Spleen (tissue), 11 donors: ENCODE data around the gene PARP14. TPM values are rescaled to one million over a fixed set of nuclear protein-coding genes. Genes with fewer than 3 reads are reported as not detected.

Source experiments
- DNase-seq: peaks from one replicate; pipeline ENCODE4 v3.0.0-alpha.2; 2020
- H3K27ac ChIP-seq, 8 donors: fragments of 200-600 bp; sonication (generic) in 7 of 8; 1 replicate in 4 of 8; 2 replicates in 4 of 8; pipeline versions ENCODE4 v1.5.0 to v1.8.0; 2016 to 2021; ENCODE audit warnings: inconsistent platforms in 4 of 8, mild to moderate bottlenecking in 4 of 8, moderate library complexity in 1 of 8
- H3K27me3 ChIP-seq, 7 donors: fragments of 200-600 bp; sonication (generic) in 6 of 7; replicated peaks in 1 of 7; 1 replicate in 4 of 7; 2 replicates in 3 of 7; pipeline versions ENCODE4 v1.5.0 to v1.8.0; 2016 to 2021; ENCODE audit warnings: inconsistent platforms in 3 of 7, mild to moderate bottlenecking in 1 of 7
- H3K36me3 ChIP-seq, 6 donors: fragments of 200-600 bp; sonication (generic) in 5 of 6; 1 replicate in 4 of 6; 2 replicates in 2 of 6; pipeline versions ENCODE4 v1.5.0 to v1.8.0; 2016 to 2021; ENCODE audit warnings: inconsistent platforms in 2 of 6
- H3K4me1 ChIP-seq, 6 donors: fragments of 200-600 bp; sonication (generic) in 5 of 6; 1 replicate in 3 of 6; 2 replicates in 3 of 6; pipeline versions ENCODE4 v1.5.0 to v1.8.0; 2016 to 2021; ENCODE audit warnings: inconsistent platforms in 3 of 6
- H3K4me3 ChIP-seq, 8 donors: fragments of 200-600 bp; sonication (generic) in 7 of 8; 1 replicate in 4 of 8; 2 replicates in 4 of 8; pipeline versions ENCODE4 v1.5.0 to v1.8.0; 2016 to 2021; ENCODE audit warnings: inconsistent platforms in 4 of 8, mild to moderate bottlenecking in 4 of 8, moderate library complexity in 2 of 8
- H3K9me3 ChIP-seq, 8 donors: fragments of 200-600 bp; sonication (generic) in 7 of 8; 1 replicate in 4 of 8; 2 replicates in 4 of 8; pipeline versions ENCODE4 v1.5.0 to v1.8.0; 2016 to 2021; ENCODE audit warnings: inconsistent platforms in 4 of 8
- POLR2A ChIP-seq, 3 donors: fragments of 450-650 bp; IDR thresholded peaks; one replicate each; pipeline ENCODE4 v1.5.1; 2017; ENCODE audit warnings: antibody characterized with exemption in 3 of 3, mild to moderate bottlenecking in 1 of 3
- POLR2AphosphoS5 ChIP-seq, 3 donors: sonication (generic); formaldehyde crosslinking; IDR thresholded peaks; one replicate each; pipeline ENCODE4 v1.5.1; 2017; ENCODE audit warnings: antibody characterized with exemption in 3 of 3
- WGBS, 5 donors: extraction: QIAGEN DNeasy Blood & Tissue Kit in 3 of 5; methylation state at CpG; one replicate each; pipeline versions ENCODE4 v1.1.5 to v1.1.7; 2013 to 2018; 5-methylcytosine and 5-hydroxymethylcytosine counted together
- intact Hi-C: fragments of 100-400 bp; cut with DNase I; formaldehyde crosslinking; loops from one replicate; pipeline ENCODE4 v1.15.0; 2023; ENCODE audit warnings: low total_unique reads
- polyA plus RNA-seq, 3 donors: library from polyadenylated mRNA; stranded (reverse); fragments of 200-250 nt; gene quantifications; one replicate each; pipeline ENCODE4 v1.2.1, GENCODE V29; 2013
- total RNA-seq, 7 donors: library from RNA; depleted of rRNA in 3 of 7; stranded (reverse); fragments of >200 nt in 3 of 7; fragmentation: NEBNext Ultra II Directional in 4 of 7; extraction: Animal tissue kit (Norgen Biotek cat#: 25700) in 4 of 7; gene quantifications; one replicate each; pipeline versions ENCODE4 v1.1.0 to v1.2.1, GENCODE V29; 2016 to 2021
- TF ChIP-seq, protein P1 (sequence below), 11 experiments: fragments of 200-600 bp in 7 of 11; fragments of 450-650 bp in 4 of 11; sonication (generic) in 4 of 11; IDR thresholded peaks in 8 of 11; conservative IDR thresholded peaks in 3 of 11; 1 replicate in 7 of 11; 2 replicates in 4 of 11; pipeline versions ENCODE4 v1.4.0 to v1.8.0; 2016 to 2021; ENCODE audit warnings: antibody characterized with exemption in 11 of 11, inconsistent platforms in 4 of 11, mild to moderate bottlenecking in 1 of 11
- donor health status: healthy with polysubstance abuse.
- donor health status: DM: no; HTN: no; CAD: no; lungs with moderate emphysema.
- donor health status: DM: no; HTN: no; CAD: no.
- donor health status: Bipolar disorder and iron deficiency.
- donor health status: healthy.
- donor health status: DM: no; HTN: no; CAD: no.
- donor health status: DM: yes; HTN: yes; CAD: no.

Gene PARP14
- total and polyA plus RNA-seq, 10 donors = 17.4 to 187 (median 153) TPM

DNA sequence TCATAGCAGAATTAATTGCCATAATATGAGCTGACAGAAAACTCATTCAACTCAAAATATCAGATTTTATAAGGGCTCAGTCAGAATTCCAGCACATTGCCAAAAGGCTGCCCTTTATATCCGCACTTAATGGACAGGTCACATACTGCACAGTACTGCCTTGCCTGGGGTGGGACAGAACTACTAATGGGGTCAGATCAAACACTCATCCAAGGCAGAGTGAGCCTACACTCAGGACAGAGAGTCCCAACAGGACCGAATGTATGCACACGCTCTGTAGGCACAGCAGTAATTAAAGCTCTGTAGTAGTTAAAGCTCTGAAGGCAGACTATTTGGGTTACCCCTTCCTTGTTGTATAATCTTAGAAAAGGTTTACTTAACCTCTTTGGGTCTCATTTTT lies 85.8 kb downstream of the PARP14 start:
- Histone ChIP-seq H3K4me1 (peaks cover 0 to 74% (median 14%) of the 10 kb centered on the region in 6 donors), H3K27ac (peak overlapping the region in 4 of 8 donors; percentile 72 to 88 (median 87))
- WGBS, 5 donors = 93 to 97% (median 95%) methylated on average over 3 of the region's 3 CpGs

DNA sequence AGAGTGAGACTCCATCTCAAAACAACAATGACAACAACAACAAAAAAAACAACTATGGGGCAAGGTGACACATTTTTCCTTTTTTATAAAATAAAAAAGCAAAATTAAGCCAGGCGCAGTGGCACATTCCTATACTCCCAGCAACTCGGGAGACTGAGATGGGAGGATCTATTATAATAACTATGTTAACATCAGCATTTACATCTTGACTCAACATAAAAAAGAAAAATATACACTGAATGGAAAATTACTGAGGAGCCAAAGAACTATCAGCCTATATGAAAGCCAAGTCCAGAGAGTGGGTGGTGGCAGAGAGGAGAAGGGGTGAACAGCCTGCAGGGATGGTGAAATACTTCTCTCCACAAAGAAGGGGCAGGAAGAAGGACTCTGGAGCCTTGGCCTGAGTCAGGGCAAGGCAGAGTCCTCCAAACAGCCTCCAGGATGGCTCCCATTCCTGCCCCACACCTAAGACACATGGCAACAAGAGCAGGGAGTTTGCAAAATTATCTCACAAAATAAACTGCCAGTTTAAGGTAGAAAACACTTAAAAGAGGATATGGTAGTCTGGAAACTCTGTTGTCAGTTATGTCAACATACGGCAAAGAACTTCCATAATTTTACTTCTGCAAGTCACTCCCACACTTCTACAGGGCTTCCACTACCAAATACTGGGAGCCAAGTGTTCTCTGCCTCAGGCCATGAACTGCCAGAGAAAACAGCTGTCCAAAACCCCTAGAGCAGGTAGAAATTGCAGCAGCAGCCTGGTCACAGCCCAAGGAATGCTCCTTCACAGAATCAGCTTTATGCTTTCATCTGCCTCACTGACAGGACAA lies 87.1 kb downstream of the PARP14 start:
- no peaks in the 10 kb centered on the region for H3K9me3 ChIP-seq
- no peaks in the 10 kb centered on the region for H3K27me3 ChIP-seq
- no peak for TF ChIP-seq POLR2A (IDR thresholded peaks at IDR 0.05)
- TF ChIP-seq, protein P1, sequence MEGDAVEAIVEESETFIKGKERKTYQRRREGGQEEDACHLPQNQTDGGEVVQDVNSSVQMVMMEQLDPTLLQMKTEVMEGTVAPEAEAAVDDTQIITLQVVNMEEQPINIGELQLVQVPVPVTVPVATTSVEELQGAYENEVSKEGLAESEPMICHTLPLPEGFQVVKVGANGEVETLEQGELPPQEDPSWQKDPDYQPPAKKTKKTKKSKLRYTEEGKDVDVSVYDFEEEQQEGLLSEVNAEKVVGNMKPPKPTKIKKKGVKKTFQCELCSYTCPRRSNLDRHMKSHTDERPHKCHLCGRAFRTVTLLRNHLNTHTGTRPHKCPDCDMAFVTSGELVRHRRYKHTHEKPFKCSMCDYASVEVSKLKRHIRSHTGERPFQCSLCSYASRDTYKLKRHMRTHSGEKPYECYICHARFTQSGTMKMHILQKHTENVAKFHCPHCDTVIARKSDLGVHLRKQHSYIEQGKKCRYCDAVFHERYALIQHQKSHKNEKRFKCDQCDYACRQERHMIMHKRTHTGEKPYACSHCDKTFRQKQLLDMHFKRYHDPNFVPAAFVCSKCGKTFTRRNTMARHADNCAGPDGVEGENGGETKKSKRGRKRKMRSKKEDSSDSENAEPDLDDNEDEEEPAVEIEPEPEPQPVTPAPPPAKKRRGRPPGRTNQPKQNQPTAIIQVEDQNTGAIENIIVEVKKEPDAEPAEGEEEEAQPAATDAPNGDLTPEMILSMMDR (IDR thresholded peaks at IDR 0.05 in 8 of 11, conservative IDR thresholded peaks at IDR 0.05 in 3 of 11) = no peak
- H3K4me3 ChIP-seq = peak overlapping the region in 1 of 8 donors; percentile 49
- DNase-seq = no peak
- H3K4me1 ChIP-seq = peaks cover 0 to 62% (median 6%) of the 10 kb centered on the region in 6 donors
- H3K27ac ChIP-seq = peak overlapping the region in 7 of 8 donors; percentile 72 to 88 (median 86)
- intact Hi-C loops = loop anchor here (10.0 kb wide), 1 partner anchor 257 kb away; the partner anchor contains the start of gene SEMA5B
- peaks cover 0 to 59% (median 4%) of the 10 kb centered on the region in 6 donors for H3K36me3 ChIP-seq
- WGBS, 5 donors = 67 to 88% (median 82%) methylated on average over 3 of the region's 3 CpGs

More for the DNA sequence above, 85.8 kb downstream of the PARP14 start:
- intact Hi-C loops = loop anchor here (10.0 kb wide), 1 partner anchor 258 kb away; the partner anchor contains the start of gene SEMA5B
- peak overlapping the region in 1 of 8 donors; percentile 49 for H3K4me3 ChIP-seq
- no peaks in the 10 kb centered on the region for H3K9me3 ChIP-seq
- H3K27me3 ChIP-seq = no peaks in the 10 kb centered on the region
- TF ChIP-seq POLR2A (IDR thresholded peaks at IDR 0.05) = no peak
- no peak for TF ChIP-seq POLR2AphosphoS5 (IDR thresholded peaks at IDR 0.05)
- TF ChIP-seq, protein P1 (IDR thresholded peaks at IDR 0.05 in 8 of 11, conservative IDR thresholded peaks at IDR 0.05 in 3 of 11) = no peak
- H3K36me3 ChIP-seq = peaks cover 0 to 59% (median 4%) of the 10 kb centered on the region in 6 donors
- DNase-seq = no peak

DNA sequence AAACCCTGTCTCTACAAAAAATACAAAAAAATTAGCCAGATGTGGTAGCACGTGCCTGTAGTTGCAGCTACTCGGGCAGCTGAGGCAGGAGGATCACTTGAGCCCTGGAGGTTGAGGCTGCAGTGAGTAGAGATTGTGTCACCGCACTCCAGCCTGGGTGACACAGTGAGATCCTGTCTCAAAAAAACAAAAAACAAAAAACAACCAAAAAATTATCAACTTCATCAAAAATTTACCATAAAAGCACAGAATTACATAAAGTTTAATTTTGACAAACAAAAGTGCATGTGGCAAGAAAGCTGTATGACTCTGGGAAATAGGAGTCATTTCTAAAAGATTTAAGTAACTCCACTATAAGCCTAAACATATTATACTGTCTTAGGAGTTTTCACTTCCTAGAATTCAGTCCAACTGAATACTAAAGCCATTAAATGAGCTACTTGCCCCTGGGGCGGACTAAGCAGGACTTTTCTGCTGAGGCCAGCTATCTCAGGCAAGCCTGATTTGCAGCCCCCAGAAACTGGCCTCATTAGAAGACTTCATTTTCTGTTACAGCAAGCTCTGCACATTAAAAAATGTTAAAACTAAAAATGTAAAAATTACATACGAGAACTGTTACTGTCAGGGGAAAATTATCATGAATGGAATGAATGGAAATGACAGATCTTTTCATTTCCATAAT lies 90.0 kb downstream of the PARP14 start:
- Histone ChIP-seq H3K4me3 (peak overlapping the region in 1 of 8 donors; percentile 49), H3K27me3 (no peaks in the 10 kb centered on the region), H3K9me3 (no peaks in the 10 kb centered on the region), H3K4me1 (peaks cover 0 to 73% (median 10%) of the 10 kb centered on the region in 6 donors), H3K36me3 (peaks cover 0 to 59% (median 4%) of the 10 kb centered on the region in 6 donors), H3K27ac (peak overlapping the region in 7 of 8 donors; percentile 72 to 88 (median 86))
- WGBS, 5 donors = 87 to 90% (median 88%) methylated on average over 5 of the region's 5 CpGs
- intact Hi-C loops = no loop called here
- no peak for TF ChIP-seq POLR2AphosphoS5 (IDR thresholded peaks at IDR 0.05)
- DNase-seq = no peak

DNA sequence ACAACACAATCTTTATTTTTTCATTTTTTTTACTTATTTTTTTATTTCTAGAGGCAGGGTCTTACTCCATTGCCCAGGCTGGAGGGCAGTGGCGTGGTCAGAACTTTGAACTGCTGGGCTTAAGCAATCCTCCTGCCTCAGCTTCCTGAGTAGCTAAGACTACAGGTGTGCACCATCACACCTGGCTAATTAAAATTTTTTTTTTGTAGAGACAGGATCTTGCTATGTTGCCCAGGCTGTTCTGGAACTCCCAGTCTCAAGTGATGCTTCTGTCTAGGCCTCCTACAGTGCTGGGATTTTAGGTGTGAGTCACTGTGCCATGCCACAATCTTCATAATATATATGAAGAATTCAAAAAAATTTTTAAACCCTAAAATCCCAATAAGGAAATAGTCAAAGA lies 92.2 kb downstream of the PARP14 start:
- DNase-seq = no peak
- 70 to 100% (median 86%) methylated on average over 1 of the region's 1 CpG for WGBS, 5 donors
- TF ChIP-seq POLR2AphosphoS5 (IDR thresholded peaks at IDR 0.05) (no peak), POLR2A (IDR thresholded peaks at IDR 0.05) (no peak)
- TF ChIP-seq, protein P1 (IDR thresholded peaks at IDR 0.05 in 8 of 11, conservative IDR thresholded peaks at IDR 0.05 in 3 of 11) = no peak
- Histone ChIP-seq H3K36me3 (peaks cover 0 to 55% (median 5%) of the 10 kb centered on the region in 6 donors), H3K4me3 (no peak overlapping the region), H3K27ac (no peak overlapping the region), H3K9me3 (no peaks in the 10 kb centered on the region), H3K4me1 (peaks cover 0 to 53% (median 10%) of the 10 kb centered on the region in 6 donors), H3K27me3 (no peaks in the 10 kb centered on the region)
- intact Hi-C loops = no loop called here
